Liver (tissue), 3 donors: ENCODE data around the gene KNDC1.

Experiments used
- ATF3 ChIP-seq: IDR thresholded peaks from 2 replicates; pipeline ENCODE4 v1.6.1; 2016; ENCODE audit warnings: antibody characterized with exemption
- HNF4G ChIP-seq: IDR thresholded peaks from 2 replicates; pipeline ENCODE4 v1.6.1; 2016; ENCODE audit warnings: antibody characterized with exemption
- JUND ChIP-seq, 2 donors: IDR thresholded peaks; 2 replicates each; pipeline ENCODE4 v1.6.1; 2016; ENCODE audit warnings: antibody characterized with exemption in 2 of 2
- MAX ChIP-seq: IDR thresholded peaks from 2 replicates; pipeline ENCODE4 v1.6.1; 2016; ENCODE audit warnings: antibody characterized with exemption
- RAD21 ChIP-seq, 2 donors: IDR thresholded peaks; 2 replicates each; pipeline ENCODE4 v1.6.1; 2016; ENCODE audit warnings: antibody characterized with exemption in 2 of 2, mild to moderate bottlenecking in 2 of 2
- TAF1 ChIP-seq: conservative IDR thresholded peaks from 2 replicates; pipeline ENCODE4 v1.6.1; 2016; ENCODE audit warnings: antibody characterized with exemption, mild to moderate bottlenecking
- YY1 ChIP-seq: IDR thresholded peaks from 2 replicates; pipeline ENCODE4 v1.6.1; 2016; ENCODE audit warnings: antibody characterized with exemption, mild to moderate bottlenecking
- TF ChIP-seq, protein P1 (sequence below): fragments of 150-350 bp; IDR thresholded peaks from 2 replicates; pipeline ENCODE4 v1.5.1; 2017; ENCODE audit warnings: improper control_type of control experiment, low read depth, low read length; ENCODE audit not compliant: missing input control
- TF ChIP-seq, protein P2 (sequence below): IDR thresholded peaks from 2 replicates; pipeline ENCODE4 v1.6.1; 2016; ENCODE audit warnings: antibody characterized with exemption, mild to moderate bottlenecking
- donor health status: healthy.
- donor health status: healthy.

DNA sequence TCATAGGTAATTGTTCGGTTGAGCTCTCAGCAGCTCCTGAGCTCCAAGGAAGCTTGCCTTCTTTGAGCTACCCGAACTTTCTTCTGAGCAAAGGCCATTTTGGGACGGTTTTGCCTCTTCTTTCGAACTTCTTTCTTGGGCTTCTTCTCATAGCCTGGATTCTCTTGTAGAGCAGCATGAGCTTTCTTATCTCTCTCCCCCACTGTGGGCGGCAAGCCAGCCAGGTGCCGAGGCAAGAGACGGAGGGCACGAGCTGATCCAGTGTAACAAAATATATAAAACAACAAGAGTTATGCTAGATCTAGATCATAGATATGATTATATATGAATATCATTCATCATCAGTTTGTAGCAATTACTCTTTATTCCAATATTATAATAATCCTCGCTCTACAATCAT, 16.5 kb upstream of the KNDC1 start:
- TF ChIP-seq JUND (IDR thresholded peaks at IDR 0.05): no peak
- no peak for TF ChIP-seq TAF1
- TF ChIP-seq, protein P1, sequence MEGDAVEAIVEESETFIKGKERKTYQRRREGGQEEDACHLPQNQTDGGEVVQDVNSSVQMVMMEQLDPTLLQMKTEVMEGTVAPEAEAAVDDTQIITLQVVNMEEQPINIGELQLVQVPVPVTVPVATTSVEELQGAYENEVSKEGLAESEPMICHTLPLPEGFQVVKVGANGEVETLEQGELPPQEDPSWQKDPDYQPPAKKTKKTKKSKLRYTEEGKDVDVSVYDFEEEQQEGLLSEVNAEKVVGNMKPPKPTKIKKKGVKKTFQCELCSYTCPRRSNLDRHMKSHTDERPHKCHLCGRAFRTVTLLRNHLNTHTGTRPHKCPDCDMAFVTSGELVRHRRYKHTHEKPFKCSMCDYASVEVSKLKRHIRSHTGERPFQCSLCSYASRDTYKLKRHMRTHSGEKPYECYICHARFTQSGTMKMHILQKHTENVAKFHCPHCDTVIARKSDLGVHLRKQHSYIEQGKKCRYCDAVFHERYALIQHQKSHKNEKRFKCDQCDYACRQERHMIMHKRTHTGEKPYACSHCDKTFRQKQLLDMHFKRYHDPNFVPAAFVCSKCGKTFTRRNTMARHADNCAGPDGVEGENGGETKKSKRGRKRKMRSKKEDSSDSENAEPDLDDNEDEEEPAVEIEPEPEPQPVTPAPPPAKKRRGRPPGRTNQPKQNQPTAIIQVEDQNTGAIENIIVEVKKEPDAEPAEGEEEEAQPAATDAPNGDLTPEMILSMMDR: no peak
- TF ChIP-seq, protein P2, sequence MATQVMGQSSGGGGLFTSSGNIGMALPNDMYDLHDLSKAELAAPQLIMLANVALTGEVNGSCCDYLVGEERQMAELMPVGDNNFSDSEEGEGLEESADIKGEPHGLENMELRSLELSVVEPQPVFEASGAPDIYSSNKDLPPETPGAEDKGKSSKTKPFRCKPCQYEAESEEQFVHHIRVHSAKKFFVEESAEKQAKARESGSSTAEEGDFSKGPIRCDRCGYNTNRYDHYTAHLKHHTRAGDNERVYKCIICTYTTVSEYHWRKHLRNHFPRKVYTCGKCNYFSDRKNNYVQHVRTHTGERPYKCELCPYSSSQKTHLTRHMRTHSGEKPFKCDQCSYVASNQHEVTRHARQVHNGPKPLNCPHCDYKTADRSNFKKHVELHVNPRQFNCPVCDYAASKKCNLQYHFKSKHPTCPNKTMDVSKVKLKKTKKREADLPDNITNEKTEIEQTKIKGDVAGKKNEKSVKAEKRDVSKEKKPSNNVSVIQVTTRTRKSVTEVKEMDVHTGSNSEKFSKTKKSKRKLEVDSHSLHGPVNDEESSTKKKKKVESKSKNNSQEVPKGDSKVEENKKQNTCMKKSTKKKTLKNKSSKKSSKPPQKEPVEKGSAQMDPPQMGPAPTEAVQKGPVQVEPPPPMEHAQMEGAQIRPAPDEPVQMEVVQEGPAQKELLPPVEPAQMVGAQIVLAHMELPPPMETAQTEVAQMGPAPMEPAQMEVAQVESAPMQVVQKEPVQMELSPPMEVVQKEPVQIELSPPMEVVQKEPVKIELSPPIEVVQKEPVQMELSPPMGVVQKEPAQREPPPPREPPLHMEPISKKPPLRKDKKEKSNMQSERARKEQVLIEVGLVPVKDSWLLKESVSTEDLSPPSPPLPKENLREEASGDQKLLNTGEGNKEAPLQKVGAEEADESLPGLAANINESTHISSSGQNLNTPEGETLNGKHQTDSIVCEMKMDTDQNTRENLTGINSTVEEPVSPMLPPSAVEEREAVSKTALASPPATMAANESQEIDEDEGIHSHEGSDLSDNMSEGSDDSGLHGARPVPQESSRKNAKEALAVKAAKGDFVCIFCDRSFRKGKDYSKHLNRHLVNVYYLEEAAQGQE: no peak
- TF ChIP-seq MAX: no peak
- no peak for TF ChIP-seq HNF4G
- TF ChIP-seq ATF3: no peak
- TF ChIP-seq RAD21 (IDR thresholded peaks at IDR 0.05): no peak
- TF ChIP-seq YY1: no peak
